ENCODE measurements around the gene REX1BD.

DNA sequence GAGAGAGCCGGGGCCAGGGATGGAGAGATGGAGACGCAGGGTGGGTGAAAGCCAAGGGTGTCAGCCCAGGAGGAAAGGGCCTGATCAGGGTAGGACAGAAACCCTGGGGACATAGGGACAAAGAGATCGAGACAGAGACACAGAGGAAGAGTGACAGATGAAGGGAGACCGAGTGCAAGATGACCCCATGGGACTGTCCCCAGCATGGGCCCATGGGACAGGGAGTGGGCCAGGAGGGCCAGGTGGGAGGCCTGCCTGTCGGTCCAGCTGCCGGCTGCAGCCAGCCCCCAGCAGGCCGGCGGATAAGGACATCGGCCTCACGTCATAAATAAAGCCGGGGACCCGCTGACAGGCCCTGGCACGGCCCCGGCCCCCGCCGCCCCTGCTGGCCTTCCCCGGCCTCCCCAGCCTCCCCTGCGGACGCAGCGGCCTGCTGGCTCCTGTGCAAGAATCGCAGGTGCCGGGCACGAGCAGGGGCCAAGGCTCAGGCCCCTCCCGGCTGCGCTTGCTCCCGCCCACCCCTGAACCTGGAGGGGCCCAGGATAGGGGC lies 6.3 kb downstream of the REX1BD start:
- no peak for TF ChIP-seq CTCF (IDR thresholded peaks at IDR 0.05)
- no peak for TF ChIP-seq POLR2A (IDR thresholded peaks at IDR 0.05)

Data from uterus (tissue), 2 donors.